Adrenal gland (tissue), 12 donors: ENCODE results near the gene SLC7A1. TPM values are rescaled to one million over a fixed set of nuclear protein-coding genes. Genes with fewer than 3 reads are reported as not detected.

Experiments used
- DNase-seq, 7 donors: peaks; one replicate each; pipeline ENCODE4 v3.0.0-alpha.2; 2019 to 2020
- H3K27ac ChIP-seq, 5 donors: fragments of 200-600 bp; sonication (generic) in 4 of 5; 1 replicate in 3 of 5; 2 replicates in 2 of 5; pipeline versions ENCODE4 v1.5.1 to v1.8.0; 2016 to 2020; ENCODE audit warnings: mild to moderate bottlenecking in 1 of 5
- H3K27me3 ChIP-seq: fragments of 200-600 bp; 2 replicates; pipeline ENCODE4 v1.8.0; 2021
- H3K36me3 ChIP-seq, 2 donors: fragments of 200-600 bp; replicated peaks in 1 of 2; 1 replicate in 1 of 2; 2 replicates in 1 of 2; pipeline versions ENCODE4 v1.5.1 to v1.8.0; 2018 to 2022
- H3K4me1 ChIP-seq, 2 donors: fragments of 200-600 bp; replicated peaks in 1 of 2; 1 replicate in 1 of 2; 2 replicates in 1 of 2; pipeline versions ENCODE4 v1.5.1 to v1.8.0; 2018 to 2021
- H3K4me3 ChIP-seq, 4 donors: fragments of 200-600 bp; sonication (generic) in 3 of 4; one replicate each; pipeline ENCODE4 v1.5.1; 2016 to 2018
- H3K9me3 ChIP-seq, 3 donors: fragments of 200-600 bp; sonication (generic) in 1 of 3; replicated peaks in 1 of 3; 1 replicate in 2 of 3; 2 replicates in 1 of 3; pipeline versions ENCODE4 v1.5.1 to v1.8.0; 2016 to 2021
- CTCF ChIP-seq, 6 experiments: fragments of 450-650 bp in 4 of 6; fragments of 200-600 bp in 2 of 6; sonication (generic) in 1 of 6; IDR thresholded peaks; 1 replicate in 5 of 6; 2 replicates in 1 of 6; pipeline versions ENCODE4 v1.5.1 to v1.8.0; 2016 to 2021; ENCODE audit warnings: antibody characterized with exemption in 6 of 6, mild to moderate bottlenecking in 2 of 6, moderate library complexity in 1 of 6
- POLR2A ChIP-seq, 2 donors: fragments of 450-650 bp; IDR thresholded peaks; one replicate each; pipeline ENCODE4 v1.6.1; 2017; ENCODE audit warnings: antibody characterized with exemption in 2 of 2, mild to moderate bottlenecking in 2 of 2, moderate library complexity in 1 of 2
- WGBS, 4 donors: extraction: QIAGEN DNeasy Blood & Tissue Kit in 2 of 4; methylation state at CpG; one replicate each; pipeline versions ENCODE4 v1.1.5 to v1.1.7; 2013 to 2017; 5-methylcytosine and 5-hydroxymethylcytosine counted together
- intact Hi-C, 2 donors: fragments of 100-400 bp; cut with DNase I; formaldehyde crosslinking; loops; one replicate each; pipeline versions ENCODE4 v1.14.1 to v1.15.0; 2022 to 2023
- polyA plus RNA-seq, 3 donors: library from polyadenylated mRNA; stranded (reverse); fragments of 200-250 nt in 2 of 3; fragments of 350-450 nt in 1 of 3; fragmentation: Illumina TruSeq in 1 of 3; extraction: RNeasy Lipid Tissue Mini Kit (QIAGEN cat#74804) in 1 of 3; gene quantifications; one replicate each; pipeline ENCODE4 v1.2.3, GENCODE V29; 2013 to 2014
- total RNA-seq, 9 donors: library from RNA; depleted of rRNA in 4 of 9; stranded (reverse); fragments of >200 nt in 4 of 9; fragments of 120-200 nt in 1 of 9; fragmentation: NEBNext Ultra II Directional in 1 of 9; extraction: Animal tissue kit (Norgen Biotek cat#: 25700) in 1 of 9; gene quantifications; one replicate each; pipeline versions ENCODE4 v1.1.0 to v1.2.4, GENCODE V29; 2013 to 2023
- donor health status: healthy with polysubstance abuse.
- donor health status: Bipolar disorder and iron deficiency.
- donor health status: DM: yes; HTN: yes; CAD: no.
- donor health status: DM: no; HTN: no; CAD: no.
- donor health status: DM: no; HTN: no; CAD: no.
- donor health status: DM: yes; HTN: yes; CAD: no.

The SLC7A1 gene
- total and polyA plus RNA-seq, 12 donors = 2.2 to 87.6 (median 6.2) TPM

- 91 to 96% (median 93%) methylated on average over 17 of the region's 17 CpGs for WGBS, 4 donors
- Histone ChIP-seq H3K27me3 (no peaks in the 10 kb centered on the region), H3K4me3 (no peak overlapping the region), H3K9me3 (no peaks in the 10 kb centered on the region), H3K4me1 (no peaks in the 10 kb centered on the region), H3K27ac (no peak overlapping the region), H3K36me3 (peaks cover 0 to 4% of the 10 kb centered on the region in 2 donors)
- intact Hi-C loops = no loop called here
- DNase-seq = no peak
- TF ChIP-seq POLR2A (IDR thresholded peaks at IDR 0.05) (no peak), CTCF (IDR thresholded peaks at IDR 0.05) (no peak)
Measured at GRCh38 chr13:29532821-29533220, 62.7 kb downstream of the SLC7A1 start.

- H3K27ac ChIP-seq = no peak overlapping the region
- no peaks in the 10 kb centered on the region for H3K9me3 ChIP-seq
- H3K4me3 ChIP-seq = no peak overlapping the region
- TF ChIP-seq POLR2A (IDR thresholded peaks at IDR 0.05) (no peak), CTCF (IDR thresholded peaks at IDR 0.05) (no peak)
- intact Hi-C loops = no loop called here
- no peaks in the 10 kb centered on the region for H3K27me3 ChIP-seq
- H3K36me3 ChIP-seq = peaks cover 0 to 4% of the 10 kb centered on the region in 2 donors
- no peak for DNase-seq
- 84 to 95% (median 88%) methylated on average over 5 of the region's 5 CpGs for WGBS, 4 donors
- H3K4me1 ChIP-seq = no peaks in the 10 kb centered on the region
Measured at GRCh38 chr13:29532116-29532515, 63.4 kb downstream of the SLC7A1 start.

- no peak for DNase-seq
- Histone ChIP-seq H3K4me3 (no peak overlapping the region), H3K9me3 (no peaks in the 10 kb centered on the region), H3K27me3 (no peaks in the 10 kb centered on the region), H3K36me3 (peaks cover 0 to 4% of the 10 kb centered on the region in 2 donors), H3K27ac (no peak overlapping the region), H3K4me1 (no peaks in the 10 kb centered on the region)
- intact Hi-C loops = no loop called here
- TF ChIP-seq CTCF (IDR thresholded peaks at IDR 0.05) = no peak
- no peak for TF ChIP-seq POLR2A (IDR thresholded peaks at IDR 0.05)
- WGBS, 4 donors = 90 to 95% (median 94%) methylated on average over 5 of the region's 5 CpGs
Measured at GRCh38 chr13:29530901-29531300, 64.6 kb downstream of the SLC7A1 start.

- Histone ChIP-seq H3K4me1 (no peaks in the 10 kb centered on the region), H3K27me3 (no peaks in the 10 kb centered on the region), H3K36me3 (peaks cover 0 to 4% of the 10 kb centered on the region in 2 donors), H3K9me3 (no peaks in the 10 kb centered on the region), H3K27ac (no peak overlapping the region), H3K4me3 (no peak overlapping the region)
- 95 to 96% (median 96%) methylated on average over 5 of the region's 5 CpGs for WGBS, 4 donors
- DNase-seq = no peak
- no peak for TF ChIP-seq POLR2A (IDR thresholded peaks at IDR 0.05)
- no peak for TF ChIP-seq CTCF (IDR thresholded peaks at IDR 0.05)
- intact Hi-C loops = no loop called here
Measured at GRCh38 chr13:29529754-29530153, 65.7 kb downstream of the SLC7A1 start.
